AG20443 (cell line): ENCODE results near the gene TRPM1.

ENCODE experiments used
- DNase-seq: peaks from one replicate; pipeline ENCODE4 v3.0.0; 2012; ENCODE audit warnings: low spot score, mixed read lengths

Gene TRPM1

DNA sequence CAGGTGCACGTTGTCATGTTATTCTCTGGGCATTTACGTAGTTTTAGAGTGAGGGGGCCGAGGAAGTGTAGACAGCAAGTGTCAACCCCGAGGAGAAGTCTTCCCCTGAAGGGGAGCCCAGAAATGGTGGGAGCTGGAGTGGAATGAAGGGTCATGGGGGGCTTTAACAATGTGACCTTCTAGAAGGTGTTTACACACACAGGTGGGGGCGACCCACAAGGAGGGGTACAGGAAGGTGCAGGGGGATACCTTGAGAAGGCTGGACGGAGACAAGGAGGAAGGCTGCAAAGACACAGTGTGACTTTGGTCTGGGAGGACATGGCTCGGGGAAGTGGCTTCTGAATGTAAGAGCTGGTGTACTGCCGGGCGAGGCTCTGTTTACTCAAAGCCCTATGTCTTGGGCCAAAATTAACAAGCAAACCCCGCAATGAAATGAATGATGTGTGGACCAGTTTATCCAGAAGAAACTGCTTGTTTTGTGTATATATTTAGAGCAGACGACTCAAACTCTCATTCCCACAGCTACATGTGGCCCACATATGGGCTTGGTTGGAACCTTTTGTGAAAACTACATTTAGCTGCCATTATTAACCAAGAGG, 18.7 kb downstream of the TRPM1 start:
- DNase-seq: no peak

DNA sequence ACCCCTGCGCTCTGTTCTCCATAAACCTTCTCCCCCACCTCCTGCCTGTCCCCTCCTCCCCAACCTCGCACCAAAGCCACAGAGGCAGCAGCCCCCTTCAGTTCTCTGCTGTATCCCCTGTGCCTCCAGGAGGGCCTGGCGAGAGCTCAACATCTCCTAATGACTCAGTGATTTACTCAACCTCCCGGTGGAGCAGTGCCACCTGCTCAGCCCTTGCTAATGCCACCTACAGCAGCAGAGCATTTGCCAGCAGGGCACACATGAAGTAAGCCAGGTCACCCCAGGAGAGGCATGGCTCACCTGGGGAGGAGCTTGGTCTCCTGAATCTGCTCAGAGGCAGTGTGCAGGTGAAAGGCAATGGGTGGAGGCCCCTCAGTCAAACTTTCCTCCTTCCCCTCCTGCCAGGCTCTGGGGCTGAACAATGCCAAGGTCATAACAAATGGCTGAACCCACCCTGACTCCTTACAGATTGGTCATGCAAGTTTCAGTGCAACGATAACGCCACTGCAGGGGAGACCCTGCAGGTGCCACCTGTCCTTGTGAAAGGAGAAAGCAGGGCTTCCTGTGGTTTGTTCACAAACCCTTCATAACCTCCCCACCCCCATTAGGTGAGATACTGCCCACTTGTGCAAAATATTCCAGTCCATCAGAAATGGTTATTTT, 19.8 kb downstream of the TRPM1 start:
- DNase-seq: no peak

DNA sequence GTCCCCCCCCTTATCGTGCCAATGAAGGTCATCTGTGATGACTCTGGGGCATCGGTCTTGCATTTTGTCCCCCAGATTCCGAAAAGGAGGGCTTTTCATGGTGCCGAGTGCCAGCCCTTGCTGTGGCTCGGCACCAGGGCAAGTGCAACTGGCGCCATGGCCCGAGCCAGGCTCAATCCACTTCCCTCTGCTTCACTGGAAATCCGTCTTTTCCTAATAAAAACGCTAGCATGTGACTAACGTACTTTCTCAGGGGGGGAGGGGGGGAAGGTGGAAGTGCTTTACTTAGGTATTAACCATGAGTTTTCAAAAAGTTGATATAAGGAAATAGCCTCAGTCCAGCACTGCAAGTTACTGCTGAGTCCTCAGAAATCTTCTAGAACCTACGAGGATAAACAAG, 20.5 kb downstream of the TRPM1 start:
- DNase-seq: no peak

DNA sequence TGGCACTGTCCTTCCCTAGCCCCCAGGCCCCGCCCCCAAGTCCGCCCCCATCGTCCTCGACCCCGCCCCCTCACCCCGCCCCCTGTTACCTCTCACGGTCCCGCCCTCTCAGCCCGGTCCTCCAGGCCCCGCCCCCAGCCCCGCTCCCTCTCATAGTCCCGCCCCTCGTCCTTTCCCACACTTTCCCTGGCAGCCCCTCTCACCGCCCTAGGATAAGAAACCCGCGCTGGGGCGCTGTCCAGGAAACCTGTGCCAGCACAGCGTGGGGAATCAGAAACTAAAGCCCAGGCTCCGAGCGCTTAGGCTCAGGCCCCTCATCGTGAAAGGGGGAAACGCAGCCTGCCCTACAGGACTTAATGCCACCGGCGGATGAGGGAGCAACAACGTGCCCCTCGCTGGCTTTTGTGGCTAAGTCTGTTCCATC, 20.9 kb downstream of the TRPM1 start:
- DNase-seq: no peak

DNA sequence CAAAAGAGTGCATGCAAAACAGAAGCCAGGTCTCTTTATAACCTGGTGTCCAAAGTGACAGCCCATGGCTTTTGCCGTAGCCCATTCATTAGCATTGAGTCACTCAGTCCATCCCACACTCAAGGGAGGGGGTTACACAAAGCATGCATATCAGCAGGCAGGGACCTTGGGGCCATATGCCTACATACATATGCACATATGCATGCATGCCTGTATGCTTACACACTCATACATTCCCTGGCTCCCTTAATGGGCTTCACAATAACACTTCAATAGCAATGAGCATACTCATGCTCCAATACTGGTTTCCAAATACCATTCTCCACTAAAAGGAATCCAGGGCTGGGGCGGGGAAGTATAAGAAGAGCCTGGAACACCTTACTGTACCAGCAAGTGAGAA, 22.0 kb downstream of the TRPM1 start:
- DNase-seq: no peak

DNA sequence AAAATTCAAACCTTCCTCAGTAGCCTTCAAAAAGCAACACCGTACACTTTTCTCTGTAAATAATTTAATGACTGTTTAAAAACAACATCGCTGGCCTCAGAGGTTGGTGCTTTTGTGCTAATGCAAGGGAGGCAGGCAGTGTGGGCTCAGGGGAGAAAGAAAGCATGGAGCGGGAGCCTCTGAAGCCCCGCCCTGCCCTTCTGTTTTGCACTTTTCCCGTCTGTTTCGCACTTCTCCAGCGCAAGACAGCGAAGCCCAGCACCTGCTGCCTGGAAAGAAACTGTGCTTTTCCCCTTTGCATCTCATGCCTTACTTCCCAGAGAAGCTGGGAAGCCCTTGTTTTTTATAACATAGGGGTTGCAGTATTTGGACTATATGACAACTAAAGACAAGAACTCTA, 23.1 kb downstream of the TRPM1 start:
- DNase-seq: no peak

DNA sequence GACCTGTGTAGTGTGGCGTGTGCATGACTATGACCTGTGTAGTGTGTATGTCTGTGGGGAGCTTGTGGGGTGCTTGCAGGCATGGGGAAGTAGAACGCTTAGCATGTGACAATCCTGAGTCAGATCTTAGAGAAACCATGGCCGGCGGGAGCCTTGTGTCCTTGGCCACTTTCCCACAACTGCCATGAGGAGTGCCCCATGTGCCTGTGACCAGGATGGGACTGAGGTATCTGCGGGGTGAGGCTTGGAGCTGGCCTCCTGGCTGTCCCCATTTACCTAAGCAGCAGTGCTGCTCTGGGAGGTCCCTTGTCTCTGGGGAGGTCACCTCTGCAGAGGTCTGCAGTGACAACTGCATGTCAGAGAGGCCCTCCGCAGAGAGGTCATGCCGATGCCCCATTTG, 23.6 kb downstream of the TRPM1 start:
- DNase-seq: no peak

DNA sequence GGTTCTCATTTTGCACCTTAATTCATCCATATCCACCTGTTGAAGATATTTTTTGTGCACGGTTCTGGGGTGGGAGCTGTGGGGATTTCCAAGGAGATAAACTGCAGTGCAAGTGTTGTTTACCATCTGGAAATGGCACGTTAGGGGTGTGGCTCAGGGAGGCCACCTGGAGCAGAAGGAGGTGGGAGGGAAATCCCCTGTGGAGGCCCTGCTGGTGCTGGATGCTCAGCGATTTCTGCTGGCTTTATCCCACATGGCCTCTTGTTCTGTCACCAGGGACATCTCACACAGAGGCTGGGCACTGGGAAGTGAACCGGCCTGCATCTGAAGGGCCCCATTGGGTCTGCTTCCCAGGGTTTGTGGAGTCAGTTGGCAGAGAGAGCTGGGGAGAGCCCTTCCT, 24.3 kb downstream of the TRPM1 start:
- DNase-seq: no peak

DNA sequence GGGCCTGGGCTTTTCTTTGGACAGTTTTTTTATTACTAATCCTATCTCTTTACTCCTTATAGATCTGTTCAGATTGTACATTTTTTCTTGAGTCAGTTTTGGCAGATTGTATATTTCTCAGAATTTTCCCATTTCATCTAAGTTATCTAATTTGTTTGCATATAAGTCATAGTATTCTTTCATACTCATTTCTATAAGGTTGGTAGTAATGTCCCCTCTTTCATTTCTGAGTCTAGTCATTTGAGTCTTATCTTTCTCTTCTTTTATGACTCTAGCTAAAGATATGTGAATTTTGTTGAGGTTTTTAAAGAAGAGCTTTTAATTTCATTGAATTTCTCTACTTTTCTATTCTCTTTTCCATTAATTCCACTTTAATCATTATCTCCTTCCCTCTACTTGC, 27.2 kb downstream of the TRPM1 start:
- DNase-seq: no peak

DNA sequence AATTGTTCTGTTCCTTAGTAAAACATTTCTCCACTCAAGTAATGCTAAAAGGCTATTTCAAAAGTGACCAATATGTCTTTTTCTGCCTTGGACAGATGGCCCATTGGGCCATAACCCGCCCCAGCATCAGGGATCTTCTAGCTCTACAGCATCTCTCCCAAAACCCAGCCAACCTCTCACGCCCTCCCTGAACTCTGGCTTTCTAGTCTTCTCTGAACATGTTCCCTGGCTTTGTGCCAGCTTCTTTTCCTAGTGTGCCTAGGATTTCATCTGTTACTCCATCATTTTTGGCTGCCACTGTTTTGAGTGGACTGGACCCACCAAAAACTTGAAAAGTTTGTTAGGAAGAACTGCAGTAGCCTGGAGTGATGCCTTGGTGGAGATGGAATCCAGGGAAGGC, 30.7 kb downstream of the TRPM1 start:
- no peak for DNase-seq

DNA sequence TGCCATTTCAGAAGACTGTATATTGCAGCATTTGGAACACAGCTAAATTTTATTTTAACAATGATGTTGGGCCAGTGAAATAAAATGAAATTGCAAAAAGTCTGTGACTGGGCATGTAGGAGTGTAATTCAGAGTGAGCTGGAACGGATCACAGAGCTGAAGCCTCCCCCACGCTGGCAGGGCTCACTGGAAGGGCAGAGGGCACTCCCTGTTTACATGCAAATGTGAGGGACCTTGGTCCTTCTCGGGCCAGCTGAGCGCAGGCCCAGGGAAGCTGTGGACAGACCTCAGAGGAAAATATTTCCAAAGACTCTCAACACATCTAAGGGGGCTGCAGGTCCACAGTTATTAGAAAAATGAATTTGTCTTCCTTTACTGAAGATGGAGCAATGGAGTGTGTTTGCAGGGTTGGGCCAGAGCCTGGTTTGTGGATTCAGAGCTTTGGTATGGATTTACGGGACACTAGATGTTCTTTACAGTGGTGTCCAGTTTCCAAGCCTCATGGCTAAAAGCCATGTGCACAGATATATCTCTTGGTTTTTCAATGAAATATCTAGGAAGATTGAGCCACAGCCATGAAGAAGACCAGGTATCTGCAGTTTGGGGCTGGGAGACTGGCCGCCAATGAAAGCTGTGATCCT, 32.0 kb downstream of the TRPM1 start:
- DNase-seq: peak; percentile 63

DNA sequence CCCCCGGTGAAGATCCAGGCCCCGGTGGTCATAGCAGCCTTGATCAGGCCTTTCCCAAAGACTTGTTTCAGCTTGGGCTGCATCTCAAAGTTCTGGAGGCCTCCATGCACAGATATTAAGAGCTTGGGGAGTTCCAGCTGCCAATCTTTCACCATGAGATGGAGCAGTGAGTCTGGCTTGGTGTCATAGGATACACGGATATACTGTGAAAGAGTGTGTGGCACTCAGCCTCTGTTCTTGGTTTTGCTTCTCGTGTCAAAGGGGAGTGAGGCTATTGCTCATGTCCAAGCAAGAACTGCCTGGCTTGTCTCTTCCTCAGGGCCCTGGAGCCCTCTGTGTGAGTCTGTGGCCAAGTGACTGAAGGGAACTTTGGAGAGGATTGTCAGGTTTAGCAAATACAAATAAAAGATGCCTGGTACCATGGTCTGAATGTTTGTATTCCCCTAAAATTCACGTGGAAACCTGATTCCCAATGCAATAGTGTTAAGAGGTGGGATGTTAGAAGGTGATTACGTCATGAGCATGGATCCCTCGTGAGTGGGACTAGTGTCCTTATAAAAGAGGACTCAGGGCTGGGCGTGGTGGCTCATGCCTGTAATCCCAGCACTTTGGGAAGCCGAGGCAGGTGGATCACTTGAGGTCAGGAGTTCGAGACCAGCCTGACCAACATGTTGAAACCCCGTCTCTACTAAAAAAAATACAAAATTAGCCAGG, 33.5 kb downstream of the TRPM1 start:
- no peak for DNase-seq

DNA sequence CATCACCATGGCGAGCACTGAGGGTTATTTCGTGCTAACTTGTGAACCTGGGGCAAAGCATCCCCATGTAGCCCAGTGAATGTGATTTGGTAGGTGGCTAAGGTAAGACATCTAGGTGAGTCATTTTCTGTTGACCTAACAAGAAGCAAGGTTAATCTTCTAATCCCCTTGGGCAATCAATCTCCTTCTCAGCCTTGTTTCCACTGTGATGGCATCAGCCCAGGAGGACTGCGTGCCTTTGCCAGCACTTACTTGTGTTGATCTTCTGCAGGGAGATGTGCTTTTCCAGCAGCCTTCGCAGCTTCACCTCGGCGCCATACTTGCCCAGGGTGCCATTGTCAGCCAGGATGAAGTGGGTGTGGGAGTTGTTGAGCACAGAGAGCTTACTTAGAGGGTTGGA, 35.7 kb downstream of the TRPM1 start:
- no peak for DNase-seq

DNA sequence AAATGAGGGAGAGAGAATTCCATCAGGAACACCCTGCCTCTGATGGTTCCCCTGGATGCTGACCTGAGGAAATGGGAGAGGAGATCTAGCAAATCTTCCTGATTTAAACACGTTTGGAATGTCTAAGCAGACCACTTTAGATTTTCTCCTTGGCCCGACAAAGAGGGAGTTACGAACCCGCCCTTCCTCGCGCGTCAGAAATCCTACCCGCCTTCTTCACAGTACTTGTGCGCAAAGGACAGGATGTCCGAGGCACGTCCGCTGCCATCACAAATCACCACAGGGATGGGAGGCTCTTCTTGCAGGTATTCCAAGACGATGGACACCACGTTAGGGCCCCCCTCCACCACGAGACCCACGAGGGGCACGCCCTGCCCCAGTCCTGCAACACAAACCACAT, 38.6 kb downstream of the TRPM1 start:
- DNase-seq: peak; percentile 40

DNA sequence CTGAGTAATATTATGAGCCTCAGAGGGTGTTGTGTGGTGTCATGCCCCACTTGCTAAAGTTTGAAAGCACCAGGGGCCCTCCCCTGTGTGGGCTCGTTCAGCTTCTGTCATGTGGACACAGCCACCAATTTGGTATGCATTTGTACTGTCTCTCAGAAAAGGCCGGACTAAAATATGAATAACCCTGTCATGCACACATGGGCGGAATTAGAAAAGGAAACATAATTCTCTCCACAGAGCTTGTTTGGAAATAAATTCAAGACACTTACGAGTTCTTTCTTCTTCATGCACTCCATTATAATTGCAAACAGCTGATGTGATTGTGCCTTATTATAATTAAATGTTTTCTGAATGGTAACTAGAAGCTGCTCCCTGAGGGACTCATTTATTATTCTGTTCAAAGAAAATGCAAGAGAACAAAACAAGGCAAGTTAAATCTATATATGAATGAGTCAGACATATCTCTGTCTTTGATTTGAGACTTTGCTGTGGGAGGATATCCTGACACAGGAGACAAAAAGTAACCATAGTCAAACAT, 39.1 kb downstream of the TRPM1 start:
- DNase-seq: peak; percentile 48

DNA sequence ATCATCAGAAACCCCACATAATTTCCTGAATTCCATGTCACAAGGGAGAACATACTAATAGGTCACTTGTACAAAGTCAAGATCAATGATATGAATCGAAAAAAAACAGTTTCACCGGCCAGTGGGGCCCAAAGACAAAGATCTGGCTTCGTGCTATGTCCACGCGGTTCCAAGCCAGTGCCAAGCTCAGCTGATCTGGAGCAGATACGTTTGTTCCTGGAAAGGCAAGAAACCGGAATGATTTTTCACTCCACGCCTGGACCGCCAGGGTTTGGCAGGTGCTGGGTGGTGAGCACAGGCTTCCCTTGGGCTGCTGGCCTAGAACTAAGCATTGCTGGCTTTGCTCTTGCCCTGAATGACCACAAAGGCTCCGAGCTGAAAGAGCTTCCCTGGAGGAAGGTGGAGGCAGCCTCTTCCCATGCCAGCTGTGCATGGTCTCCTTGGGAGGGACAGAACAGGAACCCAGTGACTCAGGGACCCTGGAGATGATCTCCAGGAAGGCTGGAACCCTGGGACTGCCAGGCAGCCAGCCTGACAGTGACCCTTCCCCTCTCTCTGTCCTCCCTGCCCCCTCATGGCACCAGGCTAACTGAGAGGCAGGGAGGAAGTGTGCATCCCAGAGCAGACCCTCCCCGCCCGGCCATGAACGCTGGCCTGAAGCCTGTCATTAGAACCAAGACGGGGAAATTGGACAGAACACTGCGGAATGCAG, 40.9 kb downstream of the TRPM1 start:
- no peak for DNase-seq

DNA sequence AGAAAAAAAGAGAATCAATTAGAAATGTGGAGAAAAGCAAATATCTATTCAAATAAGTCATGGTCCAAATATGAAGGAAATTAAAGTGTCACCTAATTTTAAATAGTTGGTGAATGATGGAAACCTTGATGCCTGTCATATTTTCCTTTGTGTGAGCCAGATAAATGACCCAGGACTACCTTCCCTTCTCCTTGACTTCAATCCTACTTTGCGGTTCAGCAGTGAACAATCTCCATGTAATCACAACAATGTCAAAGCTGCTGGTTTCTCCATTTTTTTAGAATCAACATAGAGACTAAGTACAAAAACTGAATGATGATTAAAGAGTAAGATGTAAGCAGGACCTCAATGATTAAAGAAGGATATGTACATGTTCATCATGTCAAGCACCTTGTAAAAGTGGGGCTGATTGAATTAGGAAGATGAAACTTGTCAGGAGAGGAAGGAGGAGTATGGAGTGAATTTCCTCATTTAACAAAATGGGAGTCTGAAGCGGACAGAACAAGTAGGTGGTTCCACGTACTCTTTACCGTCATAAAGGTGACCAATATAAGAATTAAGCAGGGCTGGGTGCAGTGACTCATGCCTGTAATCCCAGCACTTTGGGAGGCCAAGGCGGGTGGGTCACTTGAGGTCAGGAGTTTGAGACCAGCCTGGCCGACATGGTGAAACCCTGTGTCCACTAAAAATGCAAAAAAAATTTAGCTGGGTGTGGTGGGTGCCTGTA, 43.1 kb downstream of the TRPM1 start:
- DNase-seq: no peak

DNA sequence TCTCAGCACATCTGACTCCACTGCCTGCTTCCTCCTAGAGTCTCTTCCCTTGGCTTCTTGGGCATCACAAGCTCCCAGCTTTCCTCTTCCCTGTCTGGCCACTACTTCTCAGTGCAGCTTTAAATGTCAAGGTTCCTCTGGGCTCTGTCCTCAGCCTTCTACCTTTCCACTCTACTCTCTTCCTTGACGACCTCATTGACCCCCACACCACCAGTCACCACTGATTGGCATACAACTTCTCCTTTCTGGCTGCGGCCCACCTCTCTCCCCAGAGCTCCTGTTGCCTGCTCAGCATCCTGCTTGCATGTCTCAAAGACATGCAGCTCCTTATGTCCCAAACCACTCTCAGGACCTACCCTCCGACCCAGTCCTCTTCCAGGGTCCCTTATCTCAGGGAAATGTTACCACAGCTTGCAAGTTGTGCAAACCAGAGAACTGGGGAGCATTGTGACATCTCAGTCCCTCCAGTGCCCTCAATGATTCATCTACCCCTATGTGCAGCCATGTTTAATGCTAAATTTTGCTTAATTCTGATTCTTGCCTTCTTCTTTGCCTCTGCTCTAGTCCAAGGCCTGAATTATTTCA, 49.9 kb downstream of the TRPM1 start:
- DNase-seq: no peak

DNA sequence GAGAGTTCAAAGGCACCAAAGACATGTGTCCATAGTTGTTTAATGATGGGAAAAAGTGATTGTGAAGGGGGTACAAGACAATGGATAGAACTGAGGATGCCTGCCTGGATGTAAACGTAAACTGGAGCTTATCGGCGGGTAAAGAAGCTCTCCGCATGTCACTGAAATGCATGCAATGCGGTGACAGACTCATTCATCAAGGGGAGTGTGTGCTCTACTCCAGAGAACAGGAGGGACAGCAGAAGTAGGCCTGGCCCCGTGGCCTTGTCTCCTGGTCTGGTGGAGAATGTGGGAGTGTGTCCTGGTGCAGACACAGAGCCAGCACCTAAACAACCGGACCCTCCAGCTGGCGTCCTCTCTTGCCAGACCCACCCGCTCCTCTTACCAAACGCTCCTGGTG, 50.6 kb downstream of the TRPM1 start:
- DNase-seq: no peak

DNA sequence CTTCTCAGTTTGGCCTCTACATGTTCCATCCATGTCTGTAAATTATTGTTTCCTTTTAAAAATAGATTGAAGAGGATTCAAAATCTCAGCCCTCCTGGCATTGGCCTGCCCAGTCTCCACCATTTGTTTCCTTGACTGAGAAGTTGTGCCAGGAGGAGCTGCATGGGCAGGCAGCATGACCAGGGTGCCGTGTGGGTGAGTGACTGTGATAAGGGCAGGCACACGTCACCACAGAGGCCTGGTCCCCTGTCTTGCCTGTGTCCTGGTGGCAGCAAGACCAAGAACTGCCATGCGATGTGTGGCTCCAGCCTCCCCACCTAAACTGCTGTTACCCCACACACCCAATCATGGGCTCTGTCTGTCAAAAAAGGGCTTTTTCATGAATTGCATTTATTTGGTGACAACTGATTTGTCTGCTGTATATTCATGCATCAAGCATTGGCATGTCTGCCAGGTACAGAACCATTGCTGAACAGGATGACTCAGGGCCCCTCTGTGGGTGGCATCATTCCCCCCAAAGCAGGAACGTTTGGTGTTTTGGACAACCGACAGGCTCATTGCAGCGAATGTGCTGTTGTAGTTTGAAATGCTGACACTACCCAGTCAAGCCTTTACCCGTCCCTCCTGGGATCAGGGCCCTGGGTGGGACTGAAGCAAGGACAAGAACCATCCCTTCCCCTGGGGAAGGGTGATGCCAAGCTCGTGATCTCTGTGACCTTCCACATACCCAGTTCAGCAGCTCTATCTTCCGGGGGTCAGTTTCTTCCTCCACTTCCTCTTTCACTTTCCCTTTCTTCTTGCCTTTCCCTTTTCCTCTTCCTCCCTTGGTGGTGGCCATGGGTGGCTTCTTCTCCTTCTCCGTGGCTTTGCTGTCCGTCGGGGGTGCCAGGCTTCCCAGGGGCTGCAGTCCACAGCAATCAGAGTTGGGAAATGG, 51.6 kb downstream of the TRPM1 start:
- no peak for DNase-seq
